HepG2 (cell line): Measurements from ENCODE around the gene LSMEM2. TPM values are rescaled to one million over a fixed set of nuclear protein-coding genes. Genes with fewer than 3 reads are reported as not detected.

Experiments
- ATAC-seq: fragments of 200-7000 bp; cut with Tn5 transposase; 3 replicates; pipeline ENCODE4 v1.9.1; 2020; ENCODE audit warnings: mild to moderate bottlenecking, moderate library complexity
- BruUV-seq: library from RNA; stranded (reverse); fragments of 400-500 nt; replicated peaks from 2 replicates; lab custom pipeline; 2021; lab: Mats Ljungman, UMichigan
- CTCF ChIA-PET: fragments of 300-600 bp; formaldehyde crosslinking; extraction: SDS; loops from one replicate; lab custom pipeline; 2021; ENCODE audit warnings: low total read pairs, inconsistent platforms, low intra/inter-chr PET ratio; lab: Yijun Ruan, JAX
- POLR2A ChIA-PET: fragments of 350-600 bp; sonication (Branson Sonifier 250); formaldehyde crosslinking; loops from one replicate; lab custom pipeline; 2020; ENCODE audit warnings: antibody characterized with exemption, inconsistent platforms; lab: Yijun Ruan, JAX
- DNase-seq: peaks from one replicate; pipeline ENCODE4 v3.0.0-alpha.2; 2015; ENCODE audit warnings: low spot score
- FAIRE-seq: peaks from 3 replicates; lab custom pipeline; 2011; peaks lifted over from hg19 to GRCh38; lab: Jason Lieb, UNC
- H2AFZ ChIP-seq: one replicate; pipeline ENCODE4 v1.6.1; 2011; ENCODE audit warnings: low read length, inconsistent platforms
- H3K27ac ChIP-seq: fragments of 300-600 bp; 3 replicates; pipeline ENCODE4 v1.8.0; 2011; ENCODE audit warnings: mixed run types, mild to moderate bottlenecking, mixed read lengths, low read length, inconsistent platforms; ENCODE audit not compliant: insufficient read depth; ENCODE audit errors: extremely low read length
- H3K27me3 ChIP-seq, 2 experiments: fragments of 200-600 bp in 1 of 2; 2 replicates in 1 of 2; 3 replicates in 1 of 2; pipeline versions ENCODE4 v1.6.0 to v1.8.0; 2011; ENCODE audit warnings: low read length in 2 of 2, mild to moderate bottlenecking in 2 of 2, moderate library complexity in 2 of 2, inconsistent platforms in 1 of 2; ENCODE audit not compliant: insufficient read depth in 2 of 2, control insufficient read depth in 1 of 2
- H3K36me3 ChIP-seq, 2 experiments: fragments of 200-600 bp in 1 of 2; replicated peaks in 1 of 2; 2 replicates in 1 of 2; 3 replicates in 1 of 2; pipeline versions ENCODE4 v1.5.1 to v1.8.0; 2011; ENCODE audit warnings: low read length in 2 of 2, inconsistent platforms in 1 of 2; ENCODE audit not compliant: insufficient read depth in 2 of 2, control insufficient read depth in 1 of 2
- H3K4me1 ChIP-seq: 2 replicates; pipeline ENCODE4 v1.5.1; 2012; ENCODE audit warnings: low read length, inconsistent platforms; ENCODE audit not compliant: insufficient read depth
- H3K4me2 ChIP-seq: 2 replicates; pipeline ENCODE4 v1.6.0; 2011; ENCODE audit warnings: low read depth, low read length, inconsistent platforms
- H3K4me3 ChIP-seq, 3 experiments: fragments of 200-600 bp in 1 of 3; sonication (generic), shearing (Covaris generic) in 1 of 3; replicated peaks in 1 of 3; 2 replicates each; pipeline ENCODE4 v1.5.1; 2011 to 2016; ENCODE audit warnings: low read length in 3 of 3, inconsistent platforms in 2 of 3, low read depth in 2 of 3, mild to moderate bottlenecking in 2 of 3, control low read depth in 1 of 3, mixed read lengths in 1 of 3; ENCODE audit not compliant: insufficient read depth in 1 of 3
- H3K79me2 ChIP-seq: one replicate; pipeline ENCODE4 v1.6.1; 2011; ENCODE audit warnings: low read length, inconsistent platforms; ENCODE audit not compliant: insufficient read depth
- H3K9ac ChIP-seq: 2 replicates; pipeline ENCODE4 v1.6.0; 2011; ENCODE audit warnings: mild to moderate bottlenecking, low read depth, low read length, inconsistent platforms; ENCODE audit not compliant: insufficient read depth
- H3K9me3 ChIP-seq: 2 replicates; pipeline ENCODE4 v1.5.1; 2012; ENCODE audit warnings: mild to moderate bottlenecking, low read length
- H4K20me1 ChIP-seq: 2 replicates; pipeline ENCODE4 v1.6.0; 2011; ENCODE audit warnings: inconsistent platforms, mild to moderate bottlenecking, low read length, moderate library complexity; ENCODE audit not compliant: insufficient read depth
- CREM ChIP-seq, 2 experiments: sonication (generic) in 1 of 2; formaldehyde crosslinking in 1 of 2; IDR thresholded peaks; 2 replicates each; pipeline versions ENCODE4 v1.4.0 to v1.6.1; 2016 to 2020; ENCODE audit warnings: antibody characterized with exemption in 1 of 2, mild to moderate bottlenecking in 1 of 2, missing genetic modification reagents in 1 of 2
- GATAD2A ChIP-seq: IDR thresholded peaks from 2 replicates; pipeline ENCODE4 v1.6.1; 2016
- HMG20B ChIP-seq: conservative IDR thresholded peaks from 2 replicates; pipeline ENCODE4 v1.6.1; 2016; ENCODE audit warnings: missing genetic modification reagents, missing compliant biosample characterization
- HOXA5 ChIP-seq: sonication (generic); formaldehyde crosslinking; IDR thresholded peaks from 2 replicates; pipeline ENCODE4 v1.4.0; 2020; ENCODE audit warnings: missing genetic modification reagents
- HOXA9 ChIP-seq: sonication (generic); formaldehyde crosslinking; IDR thresholded peaks from 2 replicates; pipeline ENCODE4 v1.8.1; 2022; ENCODE audit warnings: missing genetic modification reagents, mild to moderate bottlenecking, moderate library complexity, borderline replicate concordance
- NR3C1 ChIP-seq: sonication (generic); formaldehyde crosslinking; IDR thresholded peaks from 2 replicates; pipeline ENCODE4 v1.4.0; 2020; ENCODE audit warnings: missing genetic modification reagents
- PHF20 ChIP-seq: sonication (generic); formaldehyde crosslinking; IDR thresholded peaks from 2 replicates; pipeline ENCODE4 v1.5.0; 2020; ENCODE audit warnings: mild to moderate bottlenecking, missing genetic modification reagents
- RCOR2 ChIP-seq: IDR thresholded peaks from 2 replicates; pipeline ENCODE4 v1.6.1; 2016; ENCODE audit warnings: missing biosample characterization, missing genetic modification reagents
- YEATS4 ChIP-seq: sonication (generic); formaldehyde crosslinking; IDR thresholded peaks from 2 replicates; pipeline ENCODE4 v1.4.0; 2020; ENCODE audit warnings: missing genetic modification reagents, borderline replicate concordance
- ZNF331 ChIP-seq: sonication (generic); formaldehyde crosslinking; IDR thresholded peaks from 2 replicates; pipeline ENCODE4 v1.4.0; 2020; ENCODE audit warnings: missing genetic modification reagents
- ZNF629 ChIP-seq: sonication (generic); formaldehyde crosslinking; conservative IDR thresholded peaks from 2 replicates; pipeline ENCODE4 v1.5.0; 2020; ENCODE audit warnings: missing genetic modification reagents
- WGBS: methylation state at CpG from one replicate; pipeline ENCODE4 v1.1.6; 2017; ENCODE audit warnings: low lambda C conversion rate; 5-methylcytosine and 5-hydroxymethylcytosine counted together
- in situ Hi-C: cut with HindIII; loops from 2 replicates; pipeline ENCODE4 v1.10.0; 2017; ENCODE audit warnings: low pct_unique_long_range_greater_than_20kb; ENCODE audit not compliant: extremely low pct_ligation_motif_present
- intact Hi-C: fragments of 100-400 bp; cut with micrococcal nuclease; formaldehyde crosslinking; loops from one replicate; pipeline ENCODE4 v1.10.0; 2022; ENCODE audit not compliant: unreplicated experiment
- polyA plus RNA-seq, 8 experiments: library from polyadenylated mRNA; depleted of rRNA in 3 of 8; stranded (reverse) in 7 of 8; unstranded in 1 of 8; fragments of >200 nt; fragmentation: Illumina TruSeq in 4 of 8; extraction: Trizol in 4 of 8; gene quantifications; 2 replicates each; pipeline versions ENCODE4 v1.2.1 to v1.2.3, GENCODE V29; 2011 to 2016; ENCODE audit warnings: low read depth in 4 of 8, missing spikeins in 1 of 8, mixed read lengths in 1 of 8; ENCODE audit not compliant: insufficient read depth in 1 of 8
- total RNA-seq, 5 experiments: library from RNA; depleted of rRNA; stranded (reverse); fragments of >200 nt; fragmentation: Illumina TruSeq; extraction: Trizol; gene quantifications; 2 replicates each; pipeline ENCODE4 v1.2.3, GENCODE V29; 2016; ENCODE audit warnings: low read depth in 1 of 5
- TF ChIP-seq, protein P1 (sequence below): sonication (generic); formaldehyde crosslinking; IDR thresholded peaks from 2 replicates; pipeline ENCODE4 v1.4.0; 2020; ENCODE audit warnings: mild to moderate bottlenecking, missing genetic modification reagents
- TF ChIP-seq, protein P2 (sequence below): sonication (generic); formaldehyde crosslinking; IDR thresholded peaks from 2 replicates; pipeline ENCODE4 v1.4.0; 2020; ENCODE audit warnings: missing genetic modification reagents, borderline replicate concordance

The LSMEM2 gene
- total and polyA plus RNA-seq, 2 of the 13 experiments (the other 11 are each of a cell fraction or from before 2014, with no cell fraction given), result 0.07 to 0.41 TPM

DNA sequence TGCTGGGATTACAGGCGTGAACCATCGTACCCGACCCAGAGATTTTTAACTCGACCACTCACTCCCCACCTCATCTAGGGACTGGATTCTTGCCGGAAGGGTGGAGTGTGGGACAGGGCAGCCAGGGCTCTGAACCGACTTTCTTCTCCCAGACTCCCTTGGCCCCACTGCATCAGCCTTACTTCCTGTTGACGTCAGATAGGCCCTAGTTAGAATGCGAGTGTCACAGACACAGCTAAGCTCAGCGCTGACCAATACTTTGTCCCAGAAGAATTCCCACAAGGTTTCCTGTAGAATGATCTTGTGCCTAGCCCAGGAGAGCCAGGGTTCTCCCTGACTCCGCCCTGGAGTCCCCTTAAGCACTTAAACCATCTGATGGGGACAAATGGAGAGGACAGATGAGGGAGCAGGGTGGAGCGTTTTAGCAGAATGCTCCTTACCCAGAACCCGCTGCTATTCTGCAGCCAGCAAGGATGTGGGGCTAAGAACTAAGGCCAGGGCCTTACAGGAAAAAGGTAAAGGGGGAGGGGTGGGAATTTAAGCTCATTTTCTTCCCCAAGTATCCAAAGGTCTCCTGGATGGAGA, 54.9 kb downstream of the LSMEM2 start:
- Histone ChIP-seq H3K36me3 (peaks cover 22 to 39% of the 10 kb centered on the region in 2 experiments), H2AFZ (no peak overlapping the region), H3K9me3 (no peaks in the 10 kb centered on the region), H3K27me3 (peaks cover 0 to 2% of the 10 kb centered on the region in 2 experiments; a peak in 1 of 5 replicates), H3K9ac (peak overlapping the region; percentile 15; the same call in 1 of the 2 replicates), H4K20me1 (peaks cover 12% of the 10 kb centered on the region), H3K4me1 (peaks cover 57% of the 10 kb centered on the region), H3K27ac (peak overlapping the region; percentile 8), H3K4me3 (no peak overlapping the region), H3K4me2 (peak overlapping the region; percentile 97), H3K79me2 (peaks cover 46% of the 10 kb centered on the region)
- no peak for ATAC-seq
- no peak for FAIRE-seq
- intact Hi-C loops (no loop called here), in situ Hi-C loops (no loop called here)
- WGBS, result 92% methylated on average over 8 of the region's 12 CpGs
- no TSS peak for BruUV-seq
- POLR2A ChIA-PET, result interaction anchor here (4.7 kb wide), 1 partner anchor 10 kb away, joined by 58 read pairs; the partner anchor contains the start of gene HYAL2
- no peak for DNase-seq
- CTCF ChIA-PET, result no interaction called here
- TF ChIP-seq, protein P1, sequence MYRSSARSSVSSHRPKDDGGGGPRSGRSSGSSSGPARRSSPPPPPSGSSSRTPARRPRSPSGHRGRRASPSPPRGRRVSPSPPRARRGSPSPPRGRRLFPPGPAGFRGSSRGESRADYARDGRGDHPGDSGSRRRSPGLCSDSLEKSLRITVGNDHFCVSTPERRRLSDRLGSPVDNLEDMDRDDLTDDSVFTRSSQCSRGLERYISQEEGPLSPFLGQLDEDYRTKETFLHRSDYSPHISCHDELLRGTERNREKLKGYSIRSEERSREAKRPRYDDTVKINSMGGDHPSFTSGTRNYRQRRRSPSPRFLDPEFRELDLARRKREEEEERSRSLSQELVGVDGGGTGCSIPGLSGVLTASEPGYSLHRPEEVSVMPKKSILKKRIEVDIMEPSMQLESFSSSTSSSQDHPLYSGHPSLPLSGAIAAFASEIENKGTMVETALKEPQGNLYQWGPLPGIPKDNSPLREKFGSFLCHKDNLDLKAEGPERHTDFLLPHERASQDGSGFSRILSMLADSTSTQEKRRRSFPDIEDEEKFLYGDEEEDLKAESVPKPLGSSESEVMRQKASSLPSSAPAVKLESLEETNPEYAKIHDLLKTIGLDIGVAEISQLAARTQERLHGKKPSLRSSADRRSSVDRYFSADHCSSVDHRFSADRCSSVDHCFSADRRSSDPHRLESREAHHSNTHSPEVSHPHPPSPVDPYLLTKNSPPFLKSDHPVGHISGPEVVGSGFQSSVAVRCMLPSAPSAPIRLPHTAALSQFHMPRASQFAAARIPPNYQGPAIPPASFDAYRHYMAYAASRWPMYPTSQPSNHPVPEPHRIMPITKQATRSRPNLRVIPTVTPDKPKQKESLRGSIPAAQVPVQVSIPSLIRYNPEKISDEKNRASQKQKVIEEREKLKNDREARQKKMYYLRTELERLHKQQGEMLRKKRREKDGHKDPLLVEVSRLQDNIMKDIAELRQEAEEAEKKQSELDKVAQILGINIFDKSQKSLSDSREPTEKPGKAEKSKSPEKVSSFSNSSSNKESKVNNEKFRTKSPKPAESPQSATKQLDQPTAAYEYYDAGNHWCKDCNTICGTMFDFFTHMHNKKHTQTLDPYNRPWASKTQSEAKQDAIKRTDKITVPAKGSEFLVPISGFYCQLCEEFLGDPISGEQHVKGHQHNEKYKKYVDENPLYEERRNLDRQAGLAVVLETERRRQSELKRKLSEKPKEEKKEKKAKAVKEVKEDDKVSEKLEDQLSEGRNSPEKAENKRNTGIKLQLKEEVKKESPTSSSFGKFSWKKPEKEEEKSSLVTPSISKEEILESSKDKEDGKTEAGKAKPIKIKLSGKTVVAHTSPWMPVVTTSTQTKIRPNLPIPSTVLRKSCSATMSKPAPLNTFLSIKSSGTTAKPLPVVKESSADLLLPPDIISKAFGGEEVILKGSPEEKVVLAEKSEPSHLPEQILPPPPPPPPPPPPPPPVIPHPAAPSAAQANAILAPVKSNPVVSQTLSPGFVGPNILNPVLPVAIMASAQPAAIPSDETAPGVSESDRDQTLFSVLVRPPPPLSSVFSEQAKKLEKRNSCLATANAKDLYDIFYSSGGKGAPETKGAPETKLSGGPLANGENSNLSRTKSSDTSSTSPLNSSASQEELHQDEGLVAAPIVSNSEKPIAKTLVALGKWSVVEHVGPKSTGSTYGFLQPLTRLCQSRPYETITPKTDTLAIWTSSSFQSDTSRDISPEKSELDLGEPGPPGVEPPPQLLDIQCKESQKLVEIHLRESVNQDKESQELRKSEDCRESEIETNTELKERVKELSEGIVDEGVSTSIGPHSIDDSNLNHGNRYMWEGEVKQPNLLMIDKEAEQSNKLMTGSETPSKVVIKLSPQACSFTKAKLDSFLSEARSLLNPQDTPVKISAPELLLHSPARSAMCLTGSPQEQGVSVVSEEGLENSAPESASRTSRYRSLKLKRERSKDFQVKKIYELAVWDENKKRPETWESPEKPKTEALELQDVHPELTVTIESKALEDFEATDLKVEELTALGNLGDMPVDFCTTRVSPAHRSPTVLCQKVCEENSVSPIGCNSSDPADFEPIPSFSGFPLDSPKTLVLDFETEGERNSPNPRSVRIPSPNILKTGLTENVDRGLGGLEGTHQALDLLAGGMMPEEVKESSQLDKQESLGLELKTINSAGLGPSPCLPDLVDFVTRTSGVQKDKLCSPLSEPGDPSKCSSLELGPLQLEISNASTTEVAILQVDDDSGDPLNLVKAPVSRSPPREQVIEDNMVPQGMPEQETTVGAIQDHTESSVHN, result no peak
- TF ChIP-seq PHF20 (CRISPR knock-in tag), result no peak
- no peak for TF ChIP-seq YEATS4 (CRISPR knock-in tag)
- no peak for TF ChIP-seq NR3C1 (CRISPR knock-in tag)
- no peak for TF ChIP-seq ZNF629 (CRISPR knock-in tag)
- TF ChIP-seq ZNF331 (CRISPR knock-in tag), result no peak
- no peak for TF ChIP-seq HOXA9 (CRISPR knock-in tag)
- TF ChIP-seq, protein P2, sequence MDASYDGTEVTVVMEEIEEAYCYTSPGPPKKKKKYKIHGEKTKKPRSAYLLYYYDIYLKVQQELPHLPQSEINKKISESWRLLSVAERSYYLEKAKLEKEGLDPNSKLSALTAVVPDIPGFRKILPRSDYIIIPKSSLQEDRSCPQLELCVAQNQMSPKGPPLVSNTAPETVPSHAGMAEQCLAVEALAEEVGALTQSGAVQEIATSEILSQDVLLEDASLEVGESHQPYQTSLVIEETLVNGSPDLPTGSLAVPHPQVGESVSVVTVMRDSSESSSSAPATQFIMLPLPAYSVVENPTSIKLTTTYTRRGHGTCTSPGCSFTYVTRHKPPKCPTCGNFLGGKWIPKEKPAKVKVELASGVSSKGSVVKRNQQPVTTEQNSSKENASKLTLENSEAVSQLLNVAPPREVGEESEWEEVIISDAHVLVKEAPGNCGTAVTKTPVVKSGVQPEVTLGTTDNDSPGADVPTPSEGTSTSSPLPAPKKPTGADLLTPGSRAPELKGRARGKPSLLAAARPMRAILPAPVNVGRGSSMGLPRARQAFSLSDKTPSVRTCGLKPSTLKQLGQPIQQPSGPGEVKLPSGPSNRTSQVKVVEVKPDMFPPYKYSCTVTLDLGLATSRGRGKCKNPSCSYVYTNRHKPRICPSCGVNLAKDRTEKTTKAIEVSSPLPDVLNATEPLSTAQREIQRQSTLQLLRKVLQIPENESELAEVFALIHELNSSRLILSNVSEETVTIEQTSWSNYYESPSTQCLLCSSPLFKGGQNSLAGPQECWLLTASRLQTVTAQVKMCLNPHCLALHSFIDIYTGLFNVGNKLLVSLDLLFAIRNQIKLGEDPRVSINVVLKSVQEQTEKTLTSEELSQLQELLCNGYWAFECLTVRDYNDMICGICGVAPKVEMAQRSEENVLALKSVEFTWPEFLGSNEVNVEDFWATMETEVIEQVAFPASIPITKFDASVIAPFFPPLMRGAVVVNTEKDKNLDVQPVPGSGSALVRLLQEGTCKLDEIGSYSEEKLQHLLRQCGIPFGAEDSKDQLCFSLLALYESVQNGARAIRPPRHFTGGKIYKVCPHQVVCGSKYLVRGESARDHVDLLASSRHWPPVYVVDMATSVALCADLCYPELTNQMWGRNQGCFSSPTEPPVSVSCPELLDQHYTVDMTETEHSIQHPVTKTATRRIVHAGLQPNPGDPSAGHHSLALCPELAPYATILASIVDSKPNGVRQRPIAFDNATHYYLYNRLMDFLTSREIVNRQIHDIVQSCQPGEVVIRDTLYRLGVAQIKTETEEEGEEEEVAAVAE (CRISPR knock-in tag), result no peak
- TF ChIP-seq CREM (IDR thresholded peaks at IDR 0.05), result no peak
- TF ChIP-seq CREM (CRISPR knock-in tag; IDR thresholded peaks at IDR 0.05), result no peak
- TF ChIP-seq HOXA5 (CRISPR knock-in tag), result no peak
- TF ChIP-seq HMG20B (CRISPR knock-in tag), result no peak
- TF ChIP-seq GATAD2A, result no peak
- no peak for TF ChIP-seq RCOR2
